ENCODE data around the gene MAP2K6. TPM values are rescaled to one million over a fixed set of nuclear protein-coding genes. Genes with fewer than 3 reads are reported as not detected.

The MAP2K6 gene
- total RNA-seq, 1 experiment from 2014 or later = 43.0 TPM

- Mint-ChIP-seq H3K27ac (no peak overlapping the region), H3K4me3 (no peak overlapping the region), H3K9me3 (no peaks in the 10 kb centered on the region), H3K27me3 (ENCODE audit: low read depth) (peaks cover under 1% of the 10 kb centered on the region; the same call in 1 of the 2 replicates), H3K4me1 (peaks cover 22% of the 10 kb centered on the region), H3K36me3 (no peaks in the 10 kb centered on the region)
- no peak for DNase-seq (ENCODE audit: low spot score)
- ATAC-seq = no peak
- POLR2A ChIA-PET = no interaction called here
- TF ChIP-seq ZNF121 (CRISPR knock-in tag; IDR thresholded peaks at IDR 0.05) (no peak), NFATC4 (CRISPR knock-in tag; IDR thresholded peaks at IDR 0.05) (no peak), NR1H2 (CRISPR knock-in tag; IDR thresholded peaks at IDR 0.05) (no peak), ZNF219 (CRISPR knock-in tag; IDR thresholded peaks at IDR 0.05; ENCODE audit: borderline replicate concordance) (no peak), ZNF512 (CRISPR knock-in tag; IDR thresholded peaks at IDR 0.05; ENCODE audit: borderline replicate concordance) (no peak), MAX (CRISPR knock-in tag; IDR thresholded peaks at IDR 0.05) (no peak), CTCF (IDR thresholded peaks at IDR 0.05) (no peak), ZNF281 (CRISPR knock-in tag; IDR thresholded peaks at IDR 0.05) (no peak), E2F4 (CRISPR knock-in tag; IDR thresholded peaks at IDR 0.05; ENCODE audit: borderline replicate concordance, low read depth) (no peak), E2F5 (CRISPR knock-in tag; IDR thresholded peaks at IDR 0.05) (no peak), HMGXB4 (CRISPR knock-in tag; IDR thresholded peaks at IDR 0.05) (no peak), ZBTB43 (CRISPR knock-in tag; IDR thresholded peaks at IDR 0.05) (no peak), ZSCAN18 (CRISPR knock-in tag; IDR thresholded peaks at IDR 0.05) (no peak), FOXP1 (CRISPR knock-in tag; IDR thresholded peaks at IDR 0.05; ENCODE audit: borderline replicate concordance) (no peak), OVOL2 (CRISPR knock-in tag; IDR thresholded peaks at IDR 0.05; ENCODE audit: borderline replicate concordance) (no peak), AR (CRISPR knock-in tag; IDR thresholded peaks at IDR 0.05) (no peak), IRF2 (CRISPR knock-in tag; IDR thresholded peaks at IDR 0.05; ENCODE audit: borderline replicate concordance, low read depth) (no peak)
- CTCF ChIA-PET = interaction anchor here (0.9 to 1.6 kb wide), 3 partner anchors 9 to 1044 kb away, joined by 3 to 5 read pairs (median 3); no protein-coding TSS in a partner anchor
Measured at GRCh38 chr17:69578385-69578936, 164.0 kb downstream of the MAP2K6 start.
